ENCODE results near the gene PPM1J.
"Not testable (repeated sequence)": the region's sequence is repeated elsewhere in the genome, so short reads cannot be mapped to it uniquely, and the experiment has no call there.

PPM1J gene

GRCh38 chr1:112721294-112721693 lies 6.2 kb upstream of the PPM1J start:
- not testable (repeated sequence) for DNase-seq

GRCh38 chr1:112720800-112721199 lies 5.7 kb upstream of the PPM1J start:
- DNase-seq = no peak

- no peak for DNase-seq
Measured at GRCh38 chr1:112719706-112720105, 4.6 kb upstream of the PPM1J start.

GRCh38 chr1:112718691-112719418 lies 3.7 kb upstream of the PPM1J start:
- DNase-seq = peak; percentile 60

- DNase-seq = no peak
Measured at GRCh38 chr1:112717263-112717873, 2.2 kb upstream of the PPM1J start.

GRCh38 chr1:112716133-112716720 lies 1.1 kb upstream of the PPM1J start:
- peak; percentile 93 for DNase-seq

- DNase-seq = peak; percentile 45
Measured at GRCh38 chr1:112714313-112715263, 544 bp downstream of the PPM1J start.

GRCh38 chr1:112713466-112714312 lies 1.4 kb downstream of the PPM1J start:
- peak; percentile 80 for DNase-seq

- no peak for DNase-seq
Measured at GRCh38 chr1:112712701-112713128, 2.4 kb downstream of the PPM1J start.

- no peak for DNase-seq
Measured at GRCh38 chr1:112712191-112712590, 2.9 kb downstream of the PPM1J start.

GRCh38 chr1:112711670-112712069 lies 3.5 kb downstream of the PPM1J start:
- DNase-seq = no peak

GRCh38 chr1:112711041-112711440 lies 4.1 kb downstream of the PPM1J start:
- no peak for DNase-seq

GRCh38 chr1:112710586-112710985 lies 4.5 kb downstream of the PPM1J start:
- DNase-seq = no peak

- DNase-seq = no peak
Measured at GRCh38 chr1:112710159-112710558, 5.0 kb downstream of the PPM1J start.

GRCh38 chr1:112708489-112708888 lies 6.6 kb downstream of the PPM1J start:
- DNase-seq = no peak

- DNase-seq = no peak
Measured at GRCh38 chr1:112708002-112708448, 7.1 kb downstream of the PPM1J start.

GRCh38 chr1:112707221-112708001 lies 7.7 kb downstream of the PPM1J start:
- DNase-seq = peak; percentile 91

- peak; percentile 88 for DNase-seq
Measured at GRCh38 chr1:112706505-112707220, 8.5 kb downstream of the PPM1J start, which contains the start of gene RHOC. Gene RHOC, minus strand, starts transcription at chr1:112707127. Its CDS starts 3,328 bp downstream, at chr1:112703799.

GRCh38 chr1:112704934-112705627 lies 10.1 kb downstream of the PPM1J start:
- peak; percentile 96 for DNase-seq
